ENCODE results near the gene PLEKHA1.

Gene PLEKHA1

DNA sequence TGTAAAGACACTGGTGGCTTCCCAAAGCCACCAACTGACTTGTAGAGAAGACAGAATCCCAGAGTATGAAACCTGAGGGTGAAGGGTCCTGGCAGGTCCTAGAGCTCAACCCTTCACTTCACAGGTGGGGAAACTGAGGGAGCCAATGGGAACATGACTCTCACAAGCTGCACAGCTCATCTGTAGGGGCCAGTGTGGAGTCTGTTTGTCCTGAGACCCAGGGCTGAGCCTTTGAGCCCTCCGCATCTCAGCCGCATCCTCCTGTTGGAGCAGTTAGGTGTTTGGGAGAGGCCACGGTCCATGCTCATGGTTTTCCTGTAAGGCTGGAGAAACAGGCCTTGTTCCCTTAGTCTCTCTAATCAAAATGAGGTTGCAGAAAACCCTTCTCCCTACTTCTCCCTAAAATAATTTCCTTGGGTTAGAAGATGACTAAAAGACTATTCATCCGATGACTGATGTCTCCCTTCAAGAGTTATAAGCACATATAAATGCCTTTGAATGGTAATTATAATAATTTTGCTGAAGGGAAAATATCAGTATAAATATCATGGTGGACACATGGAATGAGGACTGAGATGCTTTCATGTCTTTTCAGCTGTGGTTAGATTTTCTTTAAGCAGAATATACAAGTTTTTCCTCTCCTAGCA is 97.1 kb downstream of the PLEKHA1 start:
- Mint-ChIP-seq H3K27ac (no peak overlapping the region), H3K9me3 (no peaks in the 10 kb centered on the region), H3K4me1 (peaks cover 1 to 6% of the 10 kb centered on the region in 2 donors), H3K36me3 (no peaks in the 10 kb centered on the region), H3K4me3 (no peak overlapping the region), H3K27me3 (peaks cover 44 to 67% of the 10 kb centered on the region in 2 donors)
- ATAC-seq (replicated peaks) (no peak), DNase-seq (no peak)

DNA sequence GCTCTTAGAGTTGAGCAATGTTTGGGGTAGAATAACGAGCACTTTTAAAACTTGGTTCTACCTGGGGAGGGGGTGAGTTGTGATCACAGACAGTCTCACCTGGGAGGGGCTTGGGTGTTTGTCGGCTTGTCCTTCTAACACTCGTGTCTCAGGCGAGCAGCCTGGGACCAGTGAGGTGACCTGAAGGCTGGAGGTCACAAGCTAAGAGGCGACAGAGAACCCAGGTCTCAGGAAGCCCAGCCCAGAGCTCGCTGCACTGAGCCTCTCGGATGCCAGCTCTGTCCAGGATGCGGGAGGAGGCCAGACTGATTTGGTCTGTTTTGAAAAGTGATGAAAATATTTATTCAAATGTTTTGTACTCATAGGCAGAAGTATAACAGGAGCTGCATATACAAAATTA is 98.6 kb downstream of the PLEKHA1 start:
- H3K36me3 Mint-ChIP-seq: no peaks in the 10 kb centered on the region
- no peaks in the 10 kb centered on the region for H3K9me3 Mint-ChIP-seq
- peaks cover 33 to 56% of the 10 kb centered on the region in 2 donors for H3K27me3 Mint-ChIP-seq
- peaks cover 1 to 6% of the 10 kb centered on the region in 2 donors for H3K4me1 Mint-ChIP-seq
- no peak for DNase-seq
- H3K4me3 Mint-ChIP-seq: no peak overlapping the region
- H3K27ac Mint-ChIP-seq: no peak overlapping the region
- no peak for ATAC-seq (replicated peaks)

DNA sequence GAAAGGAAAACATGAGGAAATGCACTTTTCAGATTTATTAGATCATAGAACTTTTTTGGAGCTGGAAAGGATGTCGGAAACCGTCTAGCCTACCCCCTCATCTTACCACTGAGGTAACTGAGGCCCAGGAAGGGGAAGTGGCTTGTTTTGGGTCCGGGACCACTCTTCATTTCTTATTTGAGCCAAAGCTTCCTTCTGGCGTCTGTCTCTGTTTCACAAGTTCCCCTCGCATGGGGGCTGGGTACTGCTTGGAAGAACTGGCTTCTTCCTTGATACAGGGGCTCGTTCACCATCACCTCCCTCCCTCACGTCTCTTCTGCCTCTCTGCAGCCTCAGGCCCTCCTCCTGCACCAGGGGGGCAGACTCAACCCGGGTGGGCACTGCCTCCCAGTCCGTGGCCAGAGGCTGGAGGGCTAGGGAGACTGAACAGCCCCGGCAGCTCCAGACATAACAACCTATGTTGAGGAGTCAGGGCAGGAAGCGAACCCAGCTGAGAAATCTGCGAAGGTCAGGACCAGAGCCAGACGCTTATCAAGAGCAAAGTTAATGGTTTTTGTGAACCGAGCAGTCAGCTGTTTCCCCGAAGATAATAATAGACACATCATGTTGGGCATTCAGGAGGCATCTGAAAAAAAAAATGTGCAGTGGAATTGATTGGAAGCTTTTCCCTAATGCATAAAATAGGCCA is 99.8 kb downstream of the PLEKHA1 start:
- no peaks in the 10 kb centered on the region for H3K36me3 Mint-ChIP-seq
- no peak for ATAC-seq (replicated peaks)
- H3K27me3 Mint-ChIP-seq: peaks cover 34 to 65% of the 10 kb centered on the region in 2 donors
- no peak overlapping the region for H3K27ac Mint-ChIP-seq
- no peak overlapping the region for H3K4me3 Mint-ChIP-seq
- no peaks in the 10 kb centered on the region for H3K9me3 Mint-ChIP-seq
- no peak for DNase-seq
- H3K4me1 Mint-ChIP-seq: peaks cover 1 to 6% of the 10 kb centered on the region in 2 donors

- Mint-ChIP-seq H3K9me3 (peaks cover 0 to under 1% of the 10 kb centered on the region in 2 donors), H3K4me1 (peaks cover 1 to 6% of the 10 kb centered on the region in 2 donors), H3K27ac (no peak overlapping the region), H3K36me3 (no peaks in the 10 kb centered on the region), H3K4me3 (no peak overlapping the region), H3K27me3 (peaks cover 37 to 67% of the 10 kb centered on the region in 2 donors)
- DNase-seq (no peak), ATAC-seq (replicated peaks) (no peak)
Observed at GRCh38 chr10:122475100-122475499, 100.6 kb downstream of the PLEKHA1 start.

DNA sequence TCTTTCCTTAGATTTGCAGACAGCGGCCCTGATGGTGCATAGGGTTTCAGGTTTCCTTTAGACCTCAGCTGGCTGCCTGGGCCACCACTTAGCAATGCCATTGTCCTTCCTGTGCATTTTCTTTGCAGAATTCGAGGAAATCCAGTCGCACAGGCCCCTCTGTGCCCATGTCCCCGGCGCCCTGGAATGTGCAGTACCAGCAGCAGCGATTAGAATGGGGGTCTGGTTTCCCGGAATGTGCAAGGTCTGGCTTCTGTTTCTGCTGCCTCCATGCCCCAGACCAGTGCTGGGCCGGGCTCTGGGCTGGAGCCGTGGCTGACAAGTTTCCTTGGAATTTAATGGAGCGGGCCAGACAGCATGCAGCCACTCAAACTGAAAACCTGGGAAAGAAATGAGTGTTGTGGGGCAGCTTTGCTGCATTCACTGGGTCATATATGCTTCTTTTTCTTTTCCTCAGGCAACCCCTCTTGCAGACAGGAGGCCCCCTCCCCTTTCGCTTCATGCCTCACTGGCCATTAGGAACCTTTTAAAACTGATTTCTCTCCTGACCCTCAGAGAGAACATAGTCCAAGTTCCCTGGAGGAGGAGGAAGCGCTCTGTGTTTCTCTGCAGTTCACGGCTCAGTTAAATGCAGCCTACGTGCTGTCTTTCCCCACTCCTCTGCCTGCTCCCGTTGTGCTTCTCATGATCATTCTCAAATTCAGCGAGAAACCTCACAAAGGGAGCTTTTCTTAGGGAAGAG is 101.3 kb downstream of the PLEKHA1 start:
- H3K4me1 Mint-ChIP-seq: peaks cover 1 to 6% of the 10 kb centered on the region in 2 donors
- H3K27me3 Mint-ChIP-seq: peaks cover 39 to 67% of the 10 kb centered on the region in 2 donors
- no peak overlapping the region for H3K27ac Mint-ChIP-seq
- ATAC-seq (replicated peaks): no peak
- no peaks in the 10 kb centered on the region for H3K36me3 Mint-ChIP-seq
- DNase-seq: no peak
- H3K4me3 Mint-ChIP-seq: no peak overlapping the region
- peaks cover 0 to 1% of the 10 kb centered on the region in 2 donors for H3K9me3 Mint-ChIP-seq

- DNase-seq: no peak
- Mint-ChIP-seq H3K4me1 (peaks cover 1 to 6% of the 10 kb centered on the region in 2 donors), H3K36me3 (no peaks in the 10 kb centered on the region), H3K27ac (no peak overlapping the region), H3K27me3 (peaks cover 37 to 65% of the 10 kb centered on the region in 2 donors), H3K4me3 (no peak overlapping the region), H3K9me3 (peaks cover 0 to 2% of the 10 kb centered on the region in 2 donors)
- ATAC-seq (replicated peaks): no peak
Observed at GRCh38 chr10:122476333-122476695, 101.8 kb downstream of the PLEKHA1 start.

- H3K4me3 Mint-ChIP-seq: no peak overlapping the region
- ATAC-seq (replicated peaks): no peak
- no peak for DNase-seq
- H3K27ac Mint-ChIP-seq: no peak overlapping the region
- H3K27me3 Mint-ChIP-seq: peaks cover 36 to 67% of the 10 kb centered on the region in 2 donors
- H3K4me1 Mint-ChIP-seq: peaks cover 1 to 6% of the 10 kb centered on the region in 2 donors
- H3K9me3 Mint-ChIP-seq: peaks cover 4 to 9% of the 10 kb centered on the region in 2 donors
- H3K36me3 Mint-ChIP-seq: peaks cover 0 to 4% of the 10 kb centered on the region in 2 donors
Observed at GRCh38 chr10:122477436-122477835, 102.9 kb downstream of the PLEKHA1 start.

DNA sequence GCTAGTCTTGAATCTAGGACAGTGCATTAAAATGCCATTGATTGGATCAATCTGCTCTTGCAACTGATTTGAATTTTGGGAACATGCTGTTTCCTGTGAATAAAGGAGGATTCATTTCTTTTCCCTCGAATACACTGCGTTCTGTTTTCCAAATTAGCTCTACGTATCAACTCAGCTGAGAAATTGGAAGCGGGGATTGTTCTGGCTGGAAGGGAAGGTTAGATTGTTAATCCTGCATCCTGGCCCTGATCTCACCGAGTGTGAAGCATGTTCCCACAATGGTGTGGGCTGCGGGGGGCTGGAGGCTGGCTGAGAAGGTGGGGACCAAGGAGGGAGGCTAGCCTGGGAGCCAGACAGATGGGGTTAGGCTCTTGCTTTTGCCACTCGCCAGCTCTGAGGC is 104.5 kb downstream of the PLEKHA1 start:
- Mint-ChIP-seq H3K9me3 (peaks cover 4 to 9% of the 10 kb centered on the region in 2 donors), H3K4me1 (peaks cover 1 to 6% of the 10 kb centered on the region in 2 donors), H3K27me3 (peaks cover 39 to 57% of the 10 kb centered on the region in 2 donors), H3K4me3 (no peak overlapping the region), H3K27ac (no peak overlapping the region), H3K36me3 (peaks cover 0 to 4% of the 10 kb centered on the region in 2 donors)
- ATAC-seq (replicated peaks): no peak
- DNase-seq: no peak

GRCh38 chr10:122480146-122480833 is 105.8 kb downstream of the PLEKHA1 start:
- Mint-ChIP-seq H3K27ac (no peak overlapping the region), H3K36me3 (peaks cover 0 to 4% of the 10 kb centered on the region in 2 donors), H3K9me3 (peaks cover 4 to 9% of the 10 kb centered on the region in 2 donors), H3K4me1 (no peaks in the 10 kb centered on the region), H3K4me3 (no peak overlapping the region), H3K27me3 (peaks cover 42 to 48% of the 10 kb centered on the region in 2 donors)
- DNase-seq: no peak
- no peak for ATAC-seq (replicated peaks)

DNA sequence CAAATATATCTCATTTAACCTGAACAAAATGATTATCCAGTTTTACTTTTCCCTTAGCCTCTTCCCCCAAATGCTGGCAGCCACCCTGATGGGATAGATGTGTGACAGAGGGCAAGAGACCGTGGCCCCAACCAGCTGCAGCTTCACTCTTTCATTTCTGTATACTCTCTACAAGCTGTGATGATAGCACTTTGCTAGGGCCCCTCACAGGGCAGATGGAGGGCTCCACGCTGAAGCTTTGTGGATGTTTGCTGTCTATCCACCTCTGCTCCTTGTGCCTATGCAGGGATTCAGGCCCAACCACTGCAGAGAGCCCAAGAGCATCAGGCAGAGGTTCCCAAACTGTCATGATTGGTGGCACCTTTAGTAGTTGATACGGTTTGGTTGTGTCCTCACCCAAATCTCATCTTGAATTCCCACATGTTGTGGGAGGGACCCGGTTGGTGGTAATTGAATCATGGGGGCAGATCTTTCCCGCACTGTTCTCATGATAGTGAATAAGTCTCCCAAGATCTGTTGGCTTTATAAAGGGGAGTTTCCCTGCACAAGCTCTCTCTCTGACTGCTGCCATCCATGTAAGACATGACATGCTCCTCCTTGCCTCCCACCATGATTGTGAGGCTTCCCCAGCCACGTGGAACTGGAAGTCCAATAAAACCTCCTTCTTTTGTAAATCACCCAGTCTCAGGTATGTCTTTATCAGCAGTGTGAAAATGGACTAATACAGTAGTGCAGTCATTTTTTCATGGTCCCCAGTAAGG is 107.0 kb downstream of the PLEKHA1 start:
- Mint-ChIP-seq H3K27ac (no peak overlapping the region), H3K36me3 (peaks cover 0 to 4% of the 10 kb centered on the region in 2 donors), H3K27me3 (peaks cover 40 to 44% of the 10 kb centered on the region in 2 donors), H3K4me1 (no peaks in the 10 kb centered on the region), H3K9me3 (peaks cover 4 to 9% of the 10 kb centered on the region in 2 donors), H3K4me3 (no peak overlapping the region)
- ATAC-seq (replicated peaks) (no peak), DNase-seq (no peak)
